ENCODE measurements around the gene CLCN3. TPM values are rescaled to one million over a fixed set of nuclear protein-coding genes. Genes with fewer than 3 reads are reported as not detected.

The CLCN3 gene
- total and polyA plus RNA-seq, 4 donors, result 9.5 to 58.6 (median 22.5) TPM

DNA sequence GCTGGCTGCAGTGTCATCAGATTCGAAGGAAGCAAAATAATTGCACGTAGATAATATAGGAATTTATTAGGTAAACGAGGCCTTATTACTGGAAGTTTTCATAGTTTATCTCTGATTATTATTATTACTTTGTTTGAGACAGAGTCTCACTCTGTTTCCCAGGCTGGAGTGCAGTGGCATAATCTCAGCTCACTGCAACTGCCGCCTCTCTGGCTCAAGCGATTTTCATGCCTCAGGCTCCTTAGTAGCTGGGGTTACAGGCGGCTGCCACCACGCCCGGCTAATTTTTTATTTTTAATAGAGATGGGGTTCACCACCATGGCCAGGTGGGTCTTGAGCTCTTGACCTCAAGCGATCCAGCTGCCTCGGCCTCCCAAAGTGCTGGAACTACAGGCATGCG, 12.5 kb downstream of the CLCN3 start:
- no peaks in the 10 kb centered on the region for H3K36me3 ChIP-seq (ENCODE audit: control insufficient read depth in 4 of 4, insufficient read depth in 3 of 4, low read depth in 1 of 4, low read length in 3 of 4)
- H3K4me3 ChIP-seq (ENCODE audit: low read depth in 1 of 3, low read length in 3 of 3), result no peak overlapping the region
- 90% methylated on average over 11 of the region's 11 CpGs for WGBS
- no peak overlapping the region for H3K9ac ChIP-seq (ENCODE audit: low read depth in 1 of 2, low read length in 2 of 2)
- no peak overlapping the region for H3K27ac ChIP-seq (ENCODE audit: low read depth in 1 of 2, low read length in 2 of 2)
- no peak for DNase-seq (ENCODE audit: low spot score)
- no peaks in the 10 kb centered on the region for H3K27me3 ChIP-seq (ENCODE audit: control insufficient read depth in 4 of 4, insufficient read depth in 4 of 4, low read length in 3 of 4)
- peaks cover 0 to 2% (median 0%) of the 10 kb centered on the region in 4 donors for H3K4me1 ChIP-seq (ENCODE audit: control insufficient read depth in 4 of 4, insufficient read depth in 4 of 4, low read length in 3 of 4)
- no peaks in the 10 kb centered on the region for H3K9me3 ChIP-seq (ENCODE audit: control insufficient read depth in 4 of 4, low read length in 3 of 4)
- no peak for TF ChIP-seq HNF4G (IDR thresholded peaks at IDR 0.05)
- no peak for TF ChIP-seq SP1 (IDR thresholded peaks at IDR 0.05)
- TF ChIP-seq NR2F2 (IDR thresholded peaks at IDR 0.05), result no peak
- TF ChIP-seq, protein P1, sequence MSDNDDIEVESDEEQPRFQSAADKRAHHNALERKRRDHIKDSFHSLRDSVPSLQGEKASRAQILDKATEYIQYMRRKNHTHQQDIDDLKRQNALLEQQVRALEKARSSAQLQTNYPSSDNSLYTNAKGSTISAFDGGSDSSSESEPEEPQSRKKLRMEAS (IDR thresholded peaks at IDR 0.05), result no peak
- TF ChIP-seq, protein P2, sequence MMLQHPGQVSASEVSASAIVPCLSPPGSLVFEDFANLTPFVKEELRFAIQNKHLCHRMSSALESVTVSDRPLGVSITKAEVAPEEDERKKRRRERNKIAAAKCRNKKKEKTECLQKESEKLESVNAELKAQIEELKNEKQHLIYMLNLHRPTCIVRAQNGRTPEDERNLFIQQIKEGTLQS (IDR thresholded peaks at IDR 0.05), result no peak
- no peak for TF ChIP-seq EGR1 (IDR thresholded peaks at IDR 0.05; ENCODE audit: low read depth in 2 of 2)

DNA sequence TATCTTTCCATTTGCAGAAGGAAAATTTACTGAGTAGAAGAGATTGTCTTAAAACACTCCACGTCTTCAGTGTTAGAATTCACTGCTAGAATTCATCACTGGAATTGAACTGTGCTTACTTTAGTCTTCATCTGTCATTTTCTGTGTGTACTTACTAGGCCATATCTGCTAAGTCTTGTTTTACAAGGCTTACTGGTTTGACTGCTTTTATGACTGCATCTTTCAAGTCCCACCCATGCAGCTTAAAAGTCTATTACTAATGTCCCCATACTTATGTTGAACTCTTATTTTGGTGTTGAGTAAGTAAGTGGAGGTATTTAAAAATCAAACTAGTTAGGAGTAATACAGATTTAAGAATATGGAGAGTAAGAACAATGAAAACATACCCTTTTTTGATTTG, 14.6 kb downstream of the CLCN3 start:
- WGBS, result 94% methylated on average over 1 of the region's 1 CpG

More for the DNA sequence above, 14.6 kb downstream of the CLCN3 start:
- Histone ChIP-seq H3K36me3 (ENCODE audit: control insufficient read depth in 4 of 4, insufficient read depth in 3 of 4, low read depth in 1 of 4, low read length in 3 of 4) (peaks cover 0 to 3% (median under 1%) of the 10 kb centered on the region in 4 donors), H3K27me3 (ENCODE audit: control insufficient read depth in 4 of 4, insufficient read depth in 4 of 4, low read length in 3 of 4) (no peaks in the 10 kb centered on the region), H3K9me3 (ENCODE audit: control insufficient read depth in 4 of 4, low read length in 3 of 4) (no peaks in the 10 kb centered on the region), H3K4me1 (ENCODE audit: control insufficient read depth in 4 of 4, insufficient read depth in 4 of 4, low read length in 3 of 4) (no peaks in the 10 kb centered on the region), H3K9ac (ENCODE audit: low read depth in 1 of 2, low read length in 2 of 2) (no peak overlapping the region), H3K27ac (ENCODE audit: low read depth in 1 of 2, low read length in 2 of 2) (no peak overlapping the region), H3K4me3 (ENCODE audit: low read depth in 1 of 3, low read length in 3 of 3) (no peak overlapping the region)
- TF ChIP-seq, protein P3, sequence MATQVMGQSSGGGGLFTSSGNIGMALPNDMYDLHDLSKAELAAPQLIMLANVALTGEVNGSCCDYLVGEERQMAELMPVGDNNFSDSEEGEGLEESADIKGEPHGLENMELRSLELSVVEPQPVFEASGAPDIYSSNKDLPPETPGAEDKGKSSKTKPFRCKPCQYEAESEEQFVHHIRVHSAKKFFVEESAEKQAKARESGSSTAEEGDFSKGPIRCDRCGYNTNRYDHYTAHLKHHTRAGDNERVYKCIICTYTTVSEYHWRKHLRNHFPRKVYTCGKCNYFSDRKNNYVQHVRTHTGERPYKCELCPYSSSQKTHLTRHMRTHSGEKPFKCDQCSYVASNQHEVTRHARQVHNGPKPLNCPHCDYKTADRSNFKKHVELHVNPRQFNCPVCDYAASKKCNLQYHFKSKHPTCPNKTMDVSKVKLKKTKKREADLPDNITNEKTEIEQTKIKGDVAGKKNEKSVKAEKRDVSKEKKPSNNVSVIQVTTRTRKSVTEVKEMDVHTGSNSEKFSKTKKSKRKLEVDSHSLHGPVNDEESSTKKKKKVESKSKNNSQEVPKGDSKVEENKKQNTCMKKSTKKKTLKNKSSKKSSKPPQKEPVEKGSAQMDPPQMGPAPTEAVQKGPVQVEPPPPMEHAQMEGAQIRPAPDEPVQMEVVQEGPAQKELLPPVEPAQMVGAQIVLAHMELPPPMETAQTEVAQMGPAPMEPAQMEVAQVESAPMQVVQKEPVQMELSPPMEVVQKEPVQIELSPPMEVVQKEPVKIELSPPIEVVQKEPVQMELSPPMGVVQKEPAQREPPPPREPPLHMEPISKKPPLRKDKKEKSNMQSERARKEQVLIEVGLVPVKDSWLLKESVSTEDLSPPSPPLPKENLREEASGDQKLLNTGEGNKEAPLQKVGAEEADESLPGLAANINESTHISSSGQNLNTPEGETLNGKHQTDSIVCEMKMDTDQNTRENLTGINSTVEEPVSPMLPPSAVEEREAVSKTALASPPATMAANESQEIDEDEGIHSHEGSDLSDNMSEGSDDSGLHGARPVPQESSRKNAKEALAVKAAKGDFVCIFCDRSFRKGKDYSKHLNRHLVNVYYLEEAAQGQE (IDR thresholded peaks at IDR 0.05), result no peak
- TF ChIP-seq EGR1 (IDR thresholded peaks at IDR 0.05; ENCODE audit: low read depth in 2 of 2), result no peak
- no peak for TF ChIP-seq HNF4A (conservative IDR thresholded peaks at IDR 0.05)
- no peak for TF ChIP-seq SP1 (IDR thresholded peaks at IDR 0.05)
- no peak for TF ChIP-seq GABPA (IDR thresholded peaks at IDR 0.05 in 1 of 2, conservative IDR thresholded peaks at IDR 0.05 in 1 of 2)
- TF ChIP-seq TAF1 (conservative IDR thresholded peaks at IDR 0.05), result no peak
- no peak for TF ChIP-seq HNF4G (IDR thresholded peaks at IDR 0.05)
- TF ChIP-seq, protein P1 (IDR thresholded peaks at IDR 0.05), result no peak
- TF ChIP-seq FOXA1 (IDR thresholded peaks at IDR 0.05), result no peak
- no peak for TF ChIP-seq RAD21 (IDR thresholded peaks at IDR 0.05)
- TF ChIP-seq JUND (IDR thresholded peaks at IDR 0.05), result no peak
- TF ChIP-seq RXRA (IDR thresholded peaks at IDR 0.05), result no peak
- TF ChIP-seq, protein P2 (IDR thresholded peaks at IDR 0.05), result no peak
- TF ChIP-seq YY1 (IDR thresholded peaks at IDR 0.05), result no peak
- TF ChIP-seq, protein P4, sequence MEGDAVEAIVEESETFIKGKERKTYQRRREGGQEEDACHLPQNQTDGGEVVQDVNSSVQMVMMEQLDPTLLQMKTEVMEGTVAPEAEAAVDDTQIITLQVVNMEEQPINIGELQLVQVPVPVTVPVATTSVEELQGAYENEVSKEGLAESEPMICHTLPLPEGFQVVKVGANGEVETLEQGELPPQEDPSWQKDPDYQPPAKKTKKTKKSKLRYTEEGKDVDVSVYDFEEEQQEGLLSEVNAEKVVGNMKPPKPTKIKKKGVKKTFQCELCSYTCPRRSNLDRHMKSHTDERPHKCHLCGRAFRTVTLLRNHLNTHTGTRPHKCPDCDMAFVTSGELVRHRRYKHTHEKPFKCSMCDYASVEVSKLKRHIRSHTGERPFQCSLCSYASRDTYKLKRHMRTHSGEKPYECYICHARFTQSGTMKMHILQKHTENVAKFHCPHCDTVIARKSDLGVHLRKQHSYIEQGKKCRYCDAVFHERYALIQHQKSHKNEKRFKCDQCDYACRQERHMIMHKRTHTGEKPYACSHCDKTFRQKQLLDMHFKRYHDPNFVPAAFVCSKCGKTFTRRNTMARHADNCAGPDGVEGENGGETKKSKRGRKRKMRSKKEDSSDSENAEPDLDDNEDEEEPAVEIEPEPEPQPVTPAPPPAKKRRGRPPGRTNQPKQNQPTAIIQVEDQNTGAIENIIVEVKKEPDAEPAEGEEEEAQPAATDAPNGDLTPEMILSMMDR (IDR thresholded peaks at IDR 0.05; ENCODE audit: low read depth, low read length, missing input control), result no peak
- no peak for DNase-seq (ENCODE audit: low spot score)
